ENCODE data around the gene SSR3. TPM values are rescaled to one million over a fixed set of nuclear protein-coding genes. Genes with fewer than 3 reads are reported as not detected.

SSR3 gene
- total RNA-seq, 1 donor, result 420 TPM

GRCh38 chr3:156559321-156559720 is 4.4 kb upstream of the SSR3 start:
- TF ChIP-seq CTCF (IDR thresholded peaks at IDR 0.05; ENCODE audit: insufficient read depth, low read length), result no peak
- no peak overlapping the region for H3K4me3 ChIP-seq (ENCODE audit: low read depth, low read length)
- peak; percentile 25 for DNase-seq (ENCODE audit: low read depth)

GRCh38 chr3:156558389-156558788 is 3.5 kb upstream of the SSR3 start:
- no peak for TF ChIP-seq CTCF (IDR thresholded peaks at IDR 0.05; ENCODE audit: insufficient read depth, low read length)
- peak; percentile 22 for DNase-seq (ENCODE audit: low read depth)
- H3K4me3 ChIP-seq (ENCODE audit: low read depth, low read length), result no peak overlapping the region

- no peak for DNase-seq (ENCODE audit: low read depth)
- peak overlapping the region; percentile 88 for H3K4me3 ChIP-seq (ENCODE audit: low read depth, low read length)
- no peak for TF ChIP-seq CTCF (IDR thresholded peaks at IDR 0.05; ENCODE audit: insufficient read depth, low read length)
Observed at GRCh38 chr3:156554515-156554841, 439 bp downstream of the SSR3 start.

- peak; percentile 81 for DNase-seq (ENCODE audit: low read depth)
- peak overlapping the region; percentile 88 for H3K4me3 ChIP-seq (ENCODE audit: low read depth, low read length)
- TF ChIP-seq CTCF (IDR thresholded peaks at IDR 0.05; ENCODE audit: insufficient read depth, low read length), result no peak
Observed at GRCh38 chr3:156553705-156554356, 1.1 kb downstream of the SSR3 start.

- H3K4me3 ChIP-seq (ENCODE audit: low read depth, low read length), result peak overlapping the region; percentile 88
- DNase-seq (ENCODE audit: low read depth), result no peak
- no peak for TF ChIP-seq CTCF (IDR thresholded peaks at IDR 0.05; ENCODE audit: insufficient read depth, low read length)
Observed at GRCh38 chr3:156552973-156553372, 1.9 kb downstream of the SSR3 start.

- DNase-seq (ENCODE audit: low read depth), result peak; percentile 83
- no peak for TF ChIP-seq CTCF (IDR thresholded peaks at IDR 0.05; ENCODE audit: insufficient read depth, low read length)
- peak overlapping the region; percentile 3 for H3K4me3 ChIP-seq (ENCODE audit: low read depth, low read length)
Observed at GRCh38 chr3:156551746-156552145, 3.2 kb downstream of the SSR3 start.

- no peak for TF ChIP-seq CTCF (IDR thresholded peaks at IDR 0.05; ENCODE audit: insufficient read depth, low read length)
- DNase-seq (ENCODE audit: low read depth), result peak; percentile 53
- H3K4me3 ChIP-seq (ENCODE audit: low read depth, low read length), result peak overlapping the region; percentile 15
Observed at GRCh38 chr3:156551261-156551660, 3.7 kb downstream of the SSR3 start.

All from fibroblast of the aortic adventitia (primary cell).